DND-41 (cell line): ENCODE results near the gene SYNPO2L.
"Not testable (repeated sequence)": the region's sequence is repeated elsewhere in the genome, so short reads cannot be mapped to it uniquely, and the experiment has no call there.

ENCODE experiments used
- ATAC-seq: fragments of 200-7000 bp; cut with Tn5 transposase; 3 replicates; pipeline ENCODE4 v1.9.1; 2021; ENCODE audit warnings: low read depth; ENCODE audit not compliant: insufficient read depth
- DNase-seq: peaks from one replicate; pipeline ENCODE4 v3.0.0-alpha.2; 2020
- H2AFZ ChIP-seq: 2 replicates; pipeline ENCODE4 v1.6.0; 2012; ENCODE audit warnings: low read depth, low read length
- H3K27ac ChIP-seq: 2 replicates; pipeline ENCODE4 v1.5.1; 2012; ENCODE audit warnings: low read length, inconsistent platforms
- H3K27me3 ChIP-seq: fragments of 200-600 bp; sonication (generic); 2 replicates; pipeline ENCODE4 v1.6.0; 2012; ENCODE audit warnings: low read length, mild to moderate bottlenecking, inconsistent platforms; ENCODE audit not compliant: insufficient read depth, poor library complexity
- H3K36me3 ChIP-seq: 2 replicates; pipeline ENCODE4 v1.5.1; 2012; ENCODE audit warnings: low read length, inconsistent platforms; ENCODE audit not compliant: insufficient read depth
- H3K4me1 ChIP-seq: 2 replicates; pipeline ENCODE4 v1.5.1; 2012; ENCODE audit warnings: mild to moderate bottlenecking, low read length; ENCODE audit not compliant: insufficient read depth
- H3K4me2 ChIP-seq: 2 replicates; pipeline ENCODE4 v1.6.0; 2012; ENCODE audit warnings: mild to moderate bottlenecking, moderate library complexity, low read length, inconsistent platforms; ENCODE audit not compliant: insufficient read depth
- H3K4me3 ChIP-seq, 2 experiments: fragments of 200-600 bp in 1 of 2; shearing (Covaris generic) in 1 of 2; 2 replicates each; pipeline ENCODE4 v1.5.1; 2012 to 2016; ENCODE audit warnings: inconsistent platforms in 2 of 2, low read length in 2 of 2, mild to moderate bottlenecking in 2 of 2, low read depth in 1 of 2, moderate library complexity in 1 of 2
- H3K79me2 ChIP-seq: 2 replicates; pipeline ENCODE4 v1.6.0; 2012; ENCODE audit warnings: low read length, inconsistent platforms; ENCODE audit not compliant: insufficient read depth
- H3K9ac ChIP-seq: 2 replicates; pipeline ENCODE4 v1.6.0; 2012; ENCODE audit warnings: low read depth, mild to moderate bottlenecking, inconsistent platforms, low read length, moderate library complexity
- H3K9me3 ChIP-seq: 2 replicates; pipeline ENCODE4 v1.5.1; 2012; ENCODE audit warnings: low read length, moderate library complexity, mild to moderate bottlenecking, inconsistent platforms; ENCODE audit not compliant: insufficient read depth, severe bottlenecking
- H4K20me1 ChIP-seq: 2 replicates; pipeline ENCODE4 v1.6.0; 2012; ENCODE audit warnings: low read length; ENCODE audit not compliant: insufficient read depth

Gene SYNPO2L

DNA sequence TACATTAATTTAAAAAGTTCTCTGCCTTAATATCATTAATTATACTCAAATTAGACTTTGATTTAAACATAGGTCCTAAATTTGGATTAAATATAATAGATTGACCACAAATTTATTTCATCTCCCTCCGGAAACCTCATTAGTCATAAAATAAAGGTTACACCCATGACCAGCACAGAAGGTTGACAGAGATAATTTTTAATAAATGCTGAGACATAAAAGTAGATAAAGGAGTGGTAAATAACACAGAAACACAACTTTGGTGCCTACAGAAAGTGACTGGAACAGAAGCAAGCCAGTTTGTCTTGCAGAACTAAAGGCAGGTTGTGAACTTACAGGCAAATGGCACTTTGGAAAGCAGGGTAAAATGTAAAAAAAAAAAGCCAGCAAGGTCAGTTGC lies 31.8 kb upstream of the SYNPO2L start:
- H3K36me3 ChIP-seq, H3K4me3 ChIP-seq, H3K9me3 ChIP-seq, H3K79me2 ChIP-seq, H3K27me3 ChIP-seq, ATAC-seq, H4K20me1 ChIP-seq, H3K9ac ChIP-seq, H3K4me1 ChIP-seq, H3K4me2 ChIP-seq, H3K27ac ChIP-seq, DNase-seq, H2AFZ ChIP-seq: not testable (repeated sequence)

DNA sequence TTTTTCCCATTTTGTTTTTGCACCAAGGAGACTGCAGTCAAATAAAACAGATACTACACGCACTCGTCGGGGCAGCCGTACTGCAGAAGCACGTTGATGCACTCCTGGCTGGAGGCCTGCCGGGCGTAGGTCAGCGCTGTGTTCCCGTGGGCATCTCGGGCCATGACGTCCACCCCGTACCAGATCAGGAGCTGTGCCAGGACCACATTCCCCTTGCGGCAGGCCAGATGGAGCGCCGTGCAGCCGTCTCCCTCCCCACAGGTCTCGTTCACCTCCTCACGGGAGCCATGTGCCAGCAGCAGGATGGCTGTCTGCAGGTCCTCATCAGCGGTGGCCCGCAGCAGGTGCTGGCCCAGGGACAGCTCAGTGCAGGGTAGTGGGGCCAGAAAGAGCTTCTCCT lies 18.7 kb upstream of the SYNPO2L start:
- not testable (repeated sequence) for H3K4me3 ChIP-seq, H3K79me2 ChIP-seq, H3K4me1 ChIP-seq, H3K4me2 ChIP-seq, ATAC-seq, H2AFZ ChIP-seq, H3K27ac ChIP-seq, H3K27me3 ChIP-seq, H3K9me3 ChIP-seq, H3K9ac ChIP-seq, H3K36me3 ChIP-seq, H4K20me1 ChIP-seq, DNase-seq

DNA sequence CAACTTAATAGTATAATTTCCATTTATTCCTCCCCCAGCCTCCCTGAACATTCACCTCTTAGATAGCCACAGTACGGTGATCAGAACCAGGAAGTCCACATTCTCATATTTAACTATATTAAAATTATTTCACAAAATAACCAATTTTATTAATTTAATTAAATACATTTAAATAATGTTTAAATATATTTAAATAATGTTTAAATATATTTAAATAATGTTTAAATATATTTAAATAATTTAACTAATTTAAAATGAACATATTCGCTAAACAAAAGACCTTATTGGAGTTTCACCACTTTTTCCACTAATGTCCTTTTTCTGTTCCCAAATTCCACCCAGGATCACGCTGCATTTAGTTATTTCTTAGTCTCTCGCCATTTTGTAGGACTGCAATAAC lies 12.5 kb upstream of the SYNPO2L start:
- not testable (repeated sequence) for H3K4me2 ChIP-seq, H3K27me3 ChIP-seq, H3K9me3 ChIP-seq, H3K36me3 ChIP-seq, H4K20me1 ChIP-seq, H3K4me1 ChIP-seq, H2AFZ ChIP-seq, ATAC-seq, H3K79me2 ChIP-seq, H3K9ac ChIP-seq, H3K4me3 ChIP-seq, H3K27ac ChIP-seq, DNase-seq

DNA sequence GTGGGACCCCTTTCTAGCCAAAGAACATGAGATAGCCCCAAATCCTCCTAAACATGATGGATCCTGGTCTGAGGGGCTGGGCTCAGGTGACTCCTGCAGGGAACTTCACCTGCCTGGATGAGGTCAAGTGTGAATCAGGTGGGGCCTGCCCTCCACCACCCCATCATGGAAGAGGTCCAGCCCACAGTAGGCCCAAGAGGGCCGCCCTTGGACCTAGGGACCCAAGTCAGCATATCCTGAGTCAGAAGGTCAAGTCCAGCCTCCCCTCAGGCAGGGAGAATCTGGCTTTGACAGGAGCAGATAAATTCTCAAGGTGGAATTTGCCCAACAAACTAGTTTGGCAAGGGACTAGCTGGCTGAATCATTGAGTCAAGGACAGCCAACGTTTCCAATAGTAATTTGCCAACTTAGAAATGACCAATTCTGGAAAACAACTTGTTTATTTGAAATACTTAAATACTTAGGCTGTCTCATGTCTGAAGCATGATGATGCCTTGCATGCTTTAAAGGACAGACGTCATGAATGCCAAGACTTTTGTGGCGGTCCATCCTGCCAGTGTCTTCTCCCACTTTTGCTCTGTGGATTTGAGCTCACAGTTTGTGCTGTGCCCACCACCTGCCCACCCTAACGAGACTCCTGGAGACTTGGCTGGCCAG lies 10.5 kb upstream of the SYNPO2L start:
- not testable (repeated sequence) for H2AFZ ChIP-seq, H3K4me1 ChIP-seq, ATAC-seq, H4K20me1 ChIP-seq, H3K27me3 ChIP-seq, H3K4me2 ChIP-seq, H3K9me3 ChIP-seq, DNase-seq, H3K27ac ChIP-seq, H3K9ac ChIP-seq, H3K4me3 ChIP-seq, H3K79me2 ChIP-seq, H3K36me3 ChIP-seq

DNA sequence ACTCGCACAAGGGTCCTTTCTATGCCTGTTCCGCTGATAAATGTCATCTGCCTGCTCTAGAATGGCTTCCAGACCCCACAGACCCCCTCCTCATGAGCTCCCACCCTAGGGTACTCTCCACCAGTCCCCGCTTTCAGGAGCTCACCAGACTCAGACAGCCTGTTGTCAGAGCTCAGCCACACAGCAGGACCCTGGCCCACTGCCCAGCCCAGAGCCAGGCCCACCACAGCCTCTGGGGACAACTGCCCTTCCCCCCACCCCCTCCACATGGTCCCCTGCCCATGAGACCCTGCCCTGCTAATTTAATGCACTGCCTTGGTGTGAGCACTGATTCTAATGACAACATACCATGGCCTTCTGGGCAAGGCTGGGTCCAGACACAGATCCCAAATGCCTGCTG lies 9.8 kb upstream of the SYNPO2L start:
- not testable (repeated sequence) for H3K27ac ChIP-seq

DNA sequence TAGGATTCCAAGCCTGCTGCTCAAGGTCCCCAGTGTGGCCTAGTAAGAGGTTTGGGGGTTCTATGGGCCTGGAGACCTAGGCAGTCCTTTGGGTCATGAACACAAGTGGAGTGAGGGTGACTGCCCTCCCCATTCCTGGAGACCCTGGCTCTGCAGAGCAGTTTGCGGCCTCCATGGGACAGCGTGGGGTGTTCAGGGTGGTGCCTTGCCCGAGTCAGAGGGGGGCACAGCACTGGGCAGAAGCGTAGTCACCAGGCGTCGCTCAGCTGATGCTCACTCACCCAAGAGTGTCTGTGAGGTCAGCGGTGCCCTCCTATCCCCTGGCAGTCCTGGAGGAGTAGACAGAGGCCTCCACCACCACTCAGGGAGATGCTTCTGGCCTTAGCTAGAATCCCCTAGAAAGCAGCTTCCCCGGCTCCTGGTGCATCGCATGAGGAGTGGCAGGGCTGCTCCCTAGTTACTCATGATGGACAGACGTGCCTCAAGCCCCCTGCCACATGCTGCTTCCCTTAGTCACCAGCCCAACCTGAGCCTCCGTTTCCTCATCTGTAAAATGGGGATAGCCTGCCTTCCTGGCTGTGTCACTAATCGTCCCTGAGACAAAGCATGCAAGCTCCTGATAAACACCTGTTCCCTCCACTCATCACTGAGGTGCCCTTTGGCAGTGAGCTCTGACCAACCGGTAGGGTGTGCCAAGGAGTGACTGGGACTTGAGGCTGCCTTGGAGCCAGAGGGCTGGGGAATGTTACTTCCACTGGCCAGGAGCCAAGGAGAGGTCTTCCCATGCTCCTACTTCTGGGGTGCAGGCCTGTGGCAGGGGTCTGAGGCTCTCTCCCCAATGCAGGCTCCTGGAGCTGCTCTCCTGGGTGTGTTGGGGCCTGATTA lies 8.6 kb upstream of the SYNPO2L start:
- not testable (repeated sequence) for H3K27me3 ChIP-seq, DNase-seq

More for the DNA sequence above, 9.8 kb upstream of the SYNPO2L start:
- H3K9me3 ChIP-seq, H2AFZ ChIP-seq, H3K9ac ChIP-seq, H3K4me3 ChIP-seq, H3K4me1 ChIP-seq, H3K79me2 ChIP-seq, H3K36me3 ChIP-seq, ATAC-seq, DNase-seq, H4K20me1 ChIP-seq, H3K4me2 ChIP-seq, H3K27me3 ChIP-seq: not testable (repeated sequence)

DNA sequence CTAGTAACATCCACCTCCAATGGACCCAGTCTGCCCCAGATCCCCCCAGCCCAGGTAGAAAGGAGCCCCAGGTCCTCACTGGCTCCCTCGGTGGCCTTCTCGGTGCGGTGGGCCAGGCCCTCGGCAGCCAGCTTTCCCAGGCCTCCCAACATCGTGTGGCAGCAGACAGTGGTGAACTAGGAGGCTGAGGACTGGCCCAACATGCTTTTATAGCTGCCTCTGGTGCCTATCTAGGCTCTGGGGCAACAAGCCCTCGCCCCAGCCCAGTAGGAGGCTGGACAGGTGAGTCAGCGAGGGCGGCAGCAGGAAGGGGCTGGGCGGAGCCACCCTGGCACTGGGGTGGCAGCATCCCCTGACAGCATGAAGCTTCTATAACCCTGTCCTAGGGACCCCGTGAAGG lies 7.8 kb upstream of the SYNPO2L start:
- not testable (repeated sequence) for DNase-seq, H3K4me3 ChIP-seq, H3K9me3 ChIP-seq, H4K20me1 ChIP-seq, H3K79me2 ChIP-seq, ATAC-seq, H3K9ac ChIP-seq, H2AFZ ChIP-seq, H3K36me3 ChIP-seq, H3K27me3 ChIP-seq, H3K27ac ChIP-seq, H3K4me1 ChIP-seq, H3K4me2 ChIP-seq

More for the DNA sequence above, 8.6 kb upstream of the SYNPO2L start:
- H3K79me2 ChIP-seq, ATAC-seq, H3K9me3 ChIP-seq, H4K20me1 ChIP-seq, H3K27ac ChIP-seq, H3K4me3 ChIP-seq, H3K9ac ChIP-seq, H3K36me3 ChIP-seq, H3K4me1 ChIP-seq, H2AFZ ChIP-seq, H3K4me2 ChIP-seq: not testable (repeated sequence)

DNA sequence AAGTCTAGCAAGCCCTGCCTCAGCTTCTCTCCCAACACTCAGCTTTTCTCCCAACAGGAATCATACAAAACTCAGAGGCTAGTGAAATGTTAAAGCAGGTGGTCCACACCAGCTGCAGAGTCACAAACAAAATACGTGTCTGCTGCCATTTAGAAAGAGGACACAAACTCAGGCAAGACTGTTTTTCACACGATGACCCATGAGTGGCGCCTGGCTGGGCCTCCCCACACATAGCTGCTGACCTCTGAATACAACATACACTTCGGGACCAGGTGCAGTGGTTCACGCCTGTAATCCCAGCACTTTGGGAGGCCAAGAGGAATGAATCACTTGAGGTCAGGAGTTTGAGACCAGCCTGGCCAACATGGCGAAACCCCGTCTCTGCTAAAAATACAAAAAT lies 6.9 kb upstream of the SYNPO2L start:
- H3K4me2 ChIP-seq, H3K79me2 ChIP-seq, H3K4me1 ChIP-seq, H4K20me1 ChIP-seq, DNase-seq, H3K9ac ChIP-seq, H3K27me3 ChIP-seq, H3K9me3 ChIP-seq, H2AFZ ChIP-seq, ATAC-seq, H3K27ac ChIP-seq, H3K4me3 ChIP-seq, H3K36me3 ChIP-seq: not testable (repeated sequence)
